Type B pancreatic cell (in vitro differentiated cells): ENCODE data around the gene NTN1. TPM values are rescaled to one million over a fixed set of nuclear protein-coding genes. Genes with fewer than 3 reads are reported as not detected.
"Not testable (repeated sequence)": the region's sequence is repeated elsewhere in the genome, so short reads cannot be mapped to it uniquely, and the experiment has no call there.

ENCODE experiments used
- DNase-seq: peaks from one replicate; pipeline ENCODE4 v3.0.0; 2021; ENCODE audit warnings: mixed read lengths; ENCODE audit not compliant: unreplicated experiment; ENCODE audit errors: extremely low spot score
- H3K27ac Mint-ChIP-seq: 2 replicates; pipeline ENCODE4 v1.8.0; 2021; ENCODE audit warnings: mild to moderate bottlenecking, mixed read lengths
- H3K27me3 Mint-ChIP-seq: 2 replicates; pipeline ENCODE4 v1.8.0; 2021; ENCODE audit warnings: mixed read lengths
- H3K36me3 Mint-ChIP-seq: 2 replicates; pipeline ENCODE4 v1.8.0; 2021; ENCODE audit warnings: mixed read lengths
- H3K4me1 Mint-ChIP-seq: one replicate; pipeline ENCODE4 v1.8.0; 2021; ENCODE audit warnings: mixed read lengths; ENCODE audit not compliant: unreplicated experiment
- H3K4me3 Mint-ChIP-seq: 2 replicates; pipeline ENCODE4 v1.8.0; 2021; ENCODE audit warnings: mild to moderate bottlenecking, mixed read lengths
- H3K9me3 Mint-ChIP-seq: 2 replicates; pipeline ENCODE4 v1.8.0; 2021; ENCODE audit warnings: mixed read lengths
- CTCF ChIP-seq: fragments of 200-600 bp; sonication (generic); conservative IDR thresholded peaks from 2 replicates; pipeline ENCODE4 v1.5.0; 2021; ENCODE audit warnings: antibody characterized with exemption, mild to moderate bottlenecking
- total RNA-seq: library from RNA; stranded (reverse); gene quantifications from 2 replicates; pipeline ENCODE4 v1.2.1, GENCODE V29; 2021; ENCODE audit warnings: low replicate concordance

Gene NTN1
- total RNA-seq, 1 donor from 2014 or later: 10.7 TPM

DNA sequence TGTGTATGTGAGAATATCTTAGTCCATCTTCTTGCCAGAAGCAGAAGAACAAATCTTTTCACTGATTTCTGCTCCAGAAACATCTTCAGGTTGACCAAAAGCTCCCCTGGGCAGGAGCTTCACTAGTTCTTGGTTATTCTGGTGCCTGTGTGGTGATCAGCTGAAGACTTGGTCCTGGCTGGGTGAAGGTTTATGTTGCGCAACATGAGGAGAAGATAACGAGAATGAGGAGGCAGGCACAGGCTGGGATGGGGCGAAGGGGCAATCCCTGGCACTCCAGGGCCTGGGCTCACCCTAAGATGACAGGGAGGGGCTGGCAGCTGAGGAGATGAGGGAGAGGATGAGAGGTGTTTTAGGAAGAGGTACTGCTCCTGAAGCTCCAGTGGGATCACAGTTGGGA lies 232.0 kb downstream of the NTN1 start:
- no peak for TF ChIP-seq CTCF
- Mint-ChIP-seq H3K9me3 (no peaks in the 10 kb centered on the region), H3K4me1 (peaks cover 18% of the 10 kb centered on the region), H3K27me3 (no peaks in the 10 kb centered on the region), H3K36me3 (peaks cover 3% of the 10 kb centered on the region), H3K4me3 (peak overlapping the region; percentile 28), H3K27ac (no peak overlapping the region)
- DNase-seq: no peak

GRCh38 chr17:9254841-9255240 lies 233.5 kb downstream of the NTN1 start:
- no peaks in the 10 kb centered on the region for H3K9me3 Mint-ChIP-seq
- peaks cover 26% of the 10 kb centered on the region for H3K4me1 Mint-ChIP-seq
- H3K4me3 Mint-ChIP-seq: peak overlapping the region; percentile 1
- peaks cover 3% of the 10 kb centered on the region for H3K36me3 Mint-ChIP-seq
- no peak for DNase-seq
- H3K27ac Mint-ChIP-seq: no peak overlapping the region
- H3K27me3 Mint-ChIP-seq: no peaks in the 10 kb centered on the region
- TF ChIP-seq CTCF: no peak

DNA sequence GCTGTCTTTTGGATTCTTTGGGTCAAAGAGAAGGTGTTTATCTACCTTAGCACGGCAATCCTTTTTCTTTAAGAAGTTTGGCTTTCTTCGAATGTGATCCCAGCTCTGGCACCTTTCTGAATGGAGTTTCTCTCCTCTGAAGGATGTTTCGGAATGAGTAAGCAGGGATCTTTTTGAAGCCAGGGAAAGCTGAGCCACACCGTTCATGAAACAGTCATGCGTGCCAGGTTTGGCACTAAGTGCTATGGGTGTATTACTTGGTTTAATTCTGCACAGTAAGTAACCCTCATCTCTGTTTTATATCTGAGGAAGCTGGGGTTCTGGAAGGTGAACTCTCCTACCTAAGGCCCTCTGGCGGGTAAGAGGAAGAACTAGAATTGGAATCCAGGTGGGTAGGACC lies 234.5 kb downstream of the NTN1 start:
- no peak overlapping the region for H3K4me3 Mint-ChIP-seq
- no peak for TF ChIP-seq CTCF
- H3K4me1 Mint-ChIP-seq: peaks cover 26% of the 10 kb centered on the region
- H3K9me3 Mint-ChIP-seq: no peaks in the 10 kb centered on the region
- H3K36me3 Mint-ChIP-seq: peaks cover 3% of the 10 kb centered on the region
- no peak overlapping the region for H3K27ac Mint-ChIP-seq
- DNase-seq: no peak
- no peaks in the 10 kb centered on the region for H3K27me3 Mint-ChIP-seq

- no peak for DNase-seq
- Mint-ChIP-seq H3K27me3 (no peaks in the 10 kb centered on the region), H3K9me3 (no peaks in the 10 kb centered on the region), H3K27ac (no peak overlapping the region), H3K36me3 (peaks cover 3% of the 10 kb centered on the region), H3K4me1 (peaks cover 31% of the 10 kb centered on the region), H3K4me3 (no peak overlapping the region)
- no peak for TF ChIP-seq CTCF
Measured at GRCh38 chr17:9256361-9256750, 235.0 kb downstream of the NTN1 start.

- no peaks in the 10 kb centered on the region for H3K9me3 Mint-ChIP-seq
Measured at GRCh38 chr17:9256751-9257629, 235.7 kb downstream of the NTN1 start.

GRCh38 chr17:9257630-9257965 lies 236.3 kb downstream of the NTN1 start:
- not testable (repeated sequence) for H3K27ac Mint-ChIP-seq, H3K4me3 Mint-ChIP-seq, H3K9me3 Mint-ChIP-seq, H3K36me3 Mint-ChIP-seq, H3K27me3 Mint-ChIP-seq, DNase-seq
- H3K4me1 Mint-ChIP-seq: peaks cover 37% of the 10 kb centered on the region

More at GRCh38 chr17:9256751-9257629, 235.7 kb downstream of the NTN1 start:
- TF ChIP-seq CTCF: no peak
- Mint-ChIP-seq H3K27me3 (no peaks in the 10 kb centered on the region), H3K36me3 (peaks cover 3% of the 10 kb centered on the region), H3K4me1 (peaks cover 37% of the 10 kb centered on the region), H3K4me3 (no peak overlapping the region), H3K27ac (peak overlapping the region; percentile 46)
- no peak for DNase-seq
